Measurements from ENCODE around the gene SPOCK1.
"Not testable (repeated sequence)": the region's sequence is repeated elsewhere in the genome, so short reads cannot be mapped to it uniquely, and the experiment has no call there.

SPOCK1 gene

DNA sequence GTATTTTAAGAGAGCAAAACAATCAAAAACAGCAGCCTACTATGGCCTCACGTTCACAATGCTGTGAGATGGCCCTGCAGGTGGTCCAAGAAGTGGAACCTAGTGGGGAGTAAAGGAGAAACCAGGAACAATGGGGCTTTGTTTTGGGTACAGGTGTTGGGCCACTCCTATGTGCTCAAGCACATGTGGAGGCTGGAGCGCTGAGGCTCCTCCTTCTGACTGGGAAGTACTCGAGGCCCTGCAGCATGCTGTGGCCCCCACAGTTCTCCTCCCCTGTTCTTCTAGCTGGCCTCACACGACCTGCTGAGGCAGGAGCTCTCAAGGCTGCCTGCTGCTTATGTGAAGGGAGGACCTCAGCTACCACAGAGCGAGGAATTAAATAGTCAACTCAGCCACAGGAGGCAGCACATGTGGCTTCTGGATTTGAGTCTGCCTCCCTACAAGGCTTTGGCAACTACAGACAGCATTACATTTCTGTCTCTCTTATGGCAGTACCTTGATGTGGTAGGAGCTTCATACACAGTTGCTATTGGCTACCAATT lies 482.3 kb downstream of the SPOCK1 start:
- no peak for DNase-seq (ENCODE audit: low spot score)

DNA sequence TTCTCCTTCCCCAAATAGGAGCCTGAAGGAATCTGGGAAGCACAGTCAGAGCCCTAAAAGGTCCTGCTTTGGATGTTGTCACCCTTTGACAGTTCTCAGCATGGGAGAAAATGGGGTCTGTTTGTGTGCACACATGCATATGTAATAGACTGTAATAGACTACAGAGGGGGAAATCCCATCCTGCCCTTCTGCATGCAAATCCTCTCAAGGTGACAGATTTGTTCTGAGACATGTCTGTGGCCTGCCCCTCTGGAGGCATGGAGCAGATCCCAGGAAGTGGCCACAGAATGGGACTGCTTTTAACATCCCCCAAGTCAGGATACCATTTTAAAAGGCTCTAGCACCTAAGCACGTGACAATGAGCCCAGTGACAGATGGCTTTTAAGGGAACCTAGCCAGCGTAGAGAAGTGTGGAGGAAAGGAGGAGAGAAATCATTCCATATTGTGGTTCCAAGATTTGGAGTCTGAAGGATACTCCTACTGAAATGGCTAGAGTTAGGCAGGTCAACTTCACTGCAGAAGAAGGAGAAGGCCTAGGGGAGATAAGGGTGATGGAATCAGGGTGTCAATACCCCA lies 483.5 kb downstream of the SPOCK1 start:
- DNase-seq (ENCODE audit: low spot score), result no peak

GRCh38 chr5:137014731-137015130 lies 484.4 kb downstream of the SPOCK1 start:
- no peak for DNase-seq (ENCODE audit: low spot score)

- no peak for DNase-seq (ENCODE audit: low spot score)
These were observed 488.9 kb downstream of the SPOCK1 start for GRCh38 chr5:137010226-137010625.

GRCh38 chr5:137004279-137004678 lies 494.8 kb downstream of the SPOCK1 start:
- no peak for DNase-seq (ENCODE audit: low spot score)

GRCh38 chr5:137001026-137001569 lies 498.0 kb downstream of the SPOCK1 start:
- no peak for DNase-seq (ENCODE audit: low spot score)

- no peak for DNase-seq (ENCODE audit: low spot score)
These were observed 499.3 kb downstream of the SPOCK1 start for GRCh38 chr5:136999787-137000186.

- DNase-seq (ENCODE audit: low spot score), result no peak
These were observed 500.2 kb downstream of the SPOCK1 start for GRCh38 chr5:136998854-136999357.

- DNase-seq (ENCODE audit: low spot score), result no peak
These were observed 505.0 kb downstream of the SPOCK1 start for GRCh38 chr5:136994154-136994553.

DNA sequence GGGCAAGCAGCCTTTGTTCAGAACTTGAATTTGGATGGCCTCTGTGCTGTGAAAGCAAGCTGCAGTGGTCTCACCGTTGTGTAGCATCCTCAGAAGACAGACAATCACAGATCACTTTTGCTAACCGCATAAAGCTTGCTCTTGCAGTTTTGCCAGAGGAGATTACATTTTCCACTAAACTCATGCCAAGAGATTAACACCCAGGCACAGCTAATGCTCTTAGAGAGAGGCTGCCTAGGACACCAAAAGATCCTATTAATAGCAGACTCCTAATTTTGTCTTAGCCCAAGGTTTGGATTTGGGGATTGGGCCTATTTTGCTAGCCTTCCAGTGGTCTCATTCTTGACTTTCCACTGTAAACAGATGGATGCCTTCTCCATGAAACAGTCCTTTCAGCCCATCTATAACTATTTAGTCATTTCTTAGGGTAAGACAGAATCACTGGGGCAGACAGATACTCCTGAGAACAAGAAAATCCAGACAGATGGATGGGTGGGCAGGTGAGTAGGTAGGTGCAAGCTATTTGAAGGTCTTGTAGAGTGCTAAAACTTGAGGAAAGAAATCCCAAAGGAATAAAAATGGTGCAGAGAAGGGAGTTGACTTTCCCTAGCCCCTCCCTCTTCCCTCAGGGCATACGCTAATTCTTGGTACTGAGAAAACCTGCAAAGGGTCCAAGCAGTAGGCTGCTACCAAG lies 506.2 kb downstream of the SPOCK1 start:
- no peak for DNase-seq (ENCODE audit: low spot score)

- no peak for DNase-seq (ENCODE audit: low spot score)
These were observed 513.2 kb downstream of the SPOCK1 start for GRCh38 chr5:136985785-136986475.

GRCh38 chr5:136984772-136985446 lies 514.2 kb downstream of the SPOCK1 start:
- DNase-seq (ENCODE audit: low spot score), result no peak

DNA sequence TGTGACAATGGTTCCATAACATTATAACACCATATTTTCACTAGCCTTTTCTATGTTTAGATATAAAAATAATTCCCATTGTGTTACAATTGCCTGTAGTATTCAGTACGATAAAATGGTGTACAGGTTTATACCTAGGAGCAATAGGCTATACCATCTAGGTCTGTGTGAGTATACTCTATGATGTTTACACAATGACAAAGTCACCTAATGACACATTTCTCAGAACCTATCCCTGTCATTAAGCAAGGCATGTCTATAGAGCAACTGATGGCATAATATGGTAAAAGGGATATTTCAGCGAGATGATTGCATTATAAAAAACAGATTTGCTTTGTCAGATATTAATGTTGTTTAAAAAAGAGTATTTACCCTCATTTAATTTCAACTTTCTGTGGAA lies 517.2 kb downstream of the SPOCK1 start:
- no peak for DNase-seq (ENCODE audit: low spot score)

- no peak for DNase-seq (ENCODE audit: low spot score)
These were observed 520.0 kb downstream of the SPOCK1 start for GRCh38 chr5:136979131-136979530.

- DNase-seq (ENCODE audit: low spot score), result no peak
These were observed 535.6 kb downstream of the SPOCK1 start for GRCh38 chr5:136963504-136963903.

GRCh38 chr5:136957428-136957827 lies 541.7 kb downstream of the SPOCK1 start:
- DNase-seq (ENCODE audit: low spot score), result no peak

GRCh38 chr5:136954142-136954541 lies 545.0 kb downstream of the SPOCK1 start:
- not testable (repeated sequence) for DNase-seq (ENCODE audit: low spot score)

GRCh38 chr5:136953346-136954069 lies 545.6 kb downstream of the SPOCK1 start:
- DNase-seq (ENCODE audit: low spot score), result not testable (repeated sequence)

DNA sequence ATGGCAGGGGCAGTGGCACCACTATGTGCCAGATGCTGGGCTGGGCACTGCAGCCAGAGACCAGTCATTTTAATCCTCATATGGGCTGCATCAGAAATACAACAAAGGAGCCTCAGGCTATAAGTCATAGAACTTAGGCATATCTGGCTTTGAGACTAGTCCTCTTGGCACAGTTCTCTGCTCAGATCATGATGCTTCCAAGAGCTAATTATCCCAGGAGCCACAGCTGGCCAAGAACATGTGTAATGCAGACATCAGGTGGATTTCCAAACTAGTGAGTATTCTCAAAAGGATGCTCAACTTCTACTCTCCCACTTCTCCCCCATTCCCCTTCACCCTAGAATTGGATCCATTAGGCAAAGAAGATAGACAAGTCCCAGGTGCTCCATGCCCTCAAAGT lies 571.6 kb downstream of the SPOCK1 start:
- no peak for DNase-seq (ENCODE audit: low spot score)

DNA sequence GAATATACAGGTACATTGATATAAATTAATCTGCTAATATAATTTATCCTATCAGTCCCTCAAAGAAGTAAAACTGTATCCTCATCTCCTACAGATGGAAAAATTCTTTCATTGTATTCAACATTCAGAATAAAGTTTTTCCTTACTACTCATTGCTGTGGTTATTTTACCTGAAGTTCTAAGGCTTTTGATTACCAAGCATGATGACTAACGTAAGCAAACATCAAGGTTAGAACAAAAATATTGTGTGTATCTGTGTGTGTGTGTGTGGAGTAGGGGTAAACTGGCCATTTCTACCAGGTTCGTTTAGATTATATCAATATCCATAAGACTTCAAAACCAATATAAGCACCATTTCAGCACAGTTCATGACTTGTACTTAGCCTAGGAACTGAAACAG lies 573.1 kb downstream of the SPOCK1 start:
- DNase-seq (ENCODE audit: low spot score), result no peak

Data from left forelimb (tissue), 1 donor.